Stimulated activated naive CD8-positive, alpha-beta T cell treated with anti-CD3 and anti-CD28 coated beads, Interleukin-15, amount 100 ng/mL, for 72 hours (primary cell): Measurements from ENCODE around the gene LGALSL.

Source experiments
- ATAC-seq: fragments of 150-1000 bp; cut with Tn5 transposase; 2 replicates; pipeline ENCODE4 v1.10.0; 2021; ENCODE audit warnings: mild to moderate bottlenecking, moderate library complexity
- DNase-seq, 2 donors: peaks; one replicate each; pipeline ENCODE4 v3.0.0; 2021 to 2022
- H3K27ac Mint-ChIP-seq, 2 donors: one replicate each; pipeline ENCODE4 v1.8.0; 2022; ENCODE audit warnings: mild to moderate bottlenecking in 2 of 2, mixed read lengths in 2 of 2, moderate library complexity in 2 of 2
- H3K27me3 Mint-ChIP-seq: one replicate; pipeline ENCODE4 v1.8.0; 2022; ENCODE audit warnings: mixed read lengths
- H3K4me1 Mint-ChIP-seq: one replicate; pipeline ENCODE4 v1.8.0; 2022; ENCODE audit warnings: mild to moderate bottlenecking, mixed read lengths
- H3K4me3 Mint-ChIP-seq, 2 donors: one replicate each; pipeline ENCODE4 v1.8.0; 2022; ENCODE audit warnings: mild to moderate bottlenecking in 2 of 2, mixed read lengths in 2 of 2, moderate library complexity in 1 of 2
- H3K9me3 Mint-ChIP-seq, 2 donors: one replicate each; pipeline ENCODE4 v1.8.0; 2022; ENCODE audit warnings: mixed read lengths in 2 of 2

Gene LGALSL

DNA sequence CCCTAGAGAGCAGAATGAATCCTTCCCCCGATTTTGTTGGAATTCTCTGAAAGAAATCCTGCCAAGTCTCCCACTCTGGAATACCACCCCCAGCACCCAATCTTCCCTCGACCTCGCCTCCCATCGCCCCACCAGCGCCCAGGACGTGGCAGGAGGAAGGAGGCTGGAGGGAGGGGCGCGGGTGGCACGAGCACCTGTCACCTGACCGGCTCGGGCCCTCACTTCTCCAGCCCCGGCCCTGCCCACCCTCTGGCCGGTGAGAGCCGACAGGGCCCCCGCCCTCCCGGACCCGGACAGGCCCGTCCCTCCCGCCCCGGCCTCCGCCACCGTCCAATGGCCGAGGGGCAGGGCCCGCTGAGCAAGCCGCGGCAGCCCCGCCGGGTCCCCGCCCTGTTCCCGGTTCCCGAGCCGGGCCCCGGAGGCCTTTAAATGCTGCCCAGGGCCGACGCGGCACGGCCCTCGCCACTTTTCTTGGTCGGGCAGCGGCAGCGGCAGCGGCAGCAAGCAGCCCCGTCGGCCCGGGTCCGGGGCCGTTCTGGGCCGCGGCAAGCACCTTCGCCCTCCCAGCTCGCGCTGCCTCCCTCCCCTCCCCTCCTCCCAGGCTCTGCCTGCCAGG lies at the start of gene LGALSL:
Gene LGALSL, plus strand, starts transcription at position 393 of the 616 bp plus-strand sequence. CDS start 384 bp downstream, outside the sequence.
- ATAC-seq (peak; percentile 84), DNase-seq (peak; percentile 55 to 58)
- H3K4me3 Mint-ChIP-seq, result peak within 1 kb of the TSS; percentile 79 to 85
- H3K9me3 Mint-ChIP-seq, result no peaks in the 10 kb centered on the region
- peak within 1 kb of the TSS in 1 of 2 donors; percentile 23 for H3K27ac Mint-ChIP-seq
- peaks cover 7% of the 10 kb centered on the region for H3K27me3 Mint-ChIP-seq
- peaks cover 17% of the 10 kb centered on the region for H3K4me1 Mint-ChIP-seq

DNA sequence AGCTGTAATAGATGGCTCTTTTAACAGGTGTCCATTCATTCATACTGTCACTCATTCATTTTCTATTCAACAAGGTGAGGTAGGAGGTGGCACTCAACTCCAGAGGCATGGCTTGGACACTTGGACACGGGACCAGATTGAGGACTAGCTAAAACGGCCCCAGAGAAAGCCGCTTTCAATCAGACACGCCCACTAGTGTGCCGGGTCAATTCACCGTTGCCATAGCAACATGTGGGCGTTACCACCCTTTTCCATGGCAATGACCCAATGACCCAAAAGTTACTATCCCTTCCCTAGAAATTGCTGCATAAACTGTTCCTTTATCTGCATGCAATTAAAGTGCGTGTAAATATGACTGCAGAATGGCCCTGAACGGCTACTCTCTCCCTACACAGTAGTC lies 49.2 kb upstream of the LGALSL start:
- H3K4me1 Mint-ChIP-seq, result no peaks in the 10 kb centered on the region
- H3K27ac Mint-ChIP-seq, result peak overlapping the region in 1 of 2 donors; percentile 70
- ATAC-seq (no peak), DNase-seq (no peak)
- peaks cover 7% of the 10 kb centered on the region for H3K27me3 Mint-ChIP-seq
- H3K9me3 Mint-ChIP-seq, result no peaks in the 10 kb centered on the region
- no peak overlapping the region for H3K4me3 Mint-ChIP-seq

DNA sequence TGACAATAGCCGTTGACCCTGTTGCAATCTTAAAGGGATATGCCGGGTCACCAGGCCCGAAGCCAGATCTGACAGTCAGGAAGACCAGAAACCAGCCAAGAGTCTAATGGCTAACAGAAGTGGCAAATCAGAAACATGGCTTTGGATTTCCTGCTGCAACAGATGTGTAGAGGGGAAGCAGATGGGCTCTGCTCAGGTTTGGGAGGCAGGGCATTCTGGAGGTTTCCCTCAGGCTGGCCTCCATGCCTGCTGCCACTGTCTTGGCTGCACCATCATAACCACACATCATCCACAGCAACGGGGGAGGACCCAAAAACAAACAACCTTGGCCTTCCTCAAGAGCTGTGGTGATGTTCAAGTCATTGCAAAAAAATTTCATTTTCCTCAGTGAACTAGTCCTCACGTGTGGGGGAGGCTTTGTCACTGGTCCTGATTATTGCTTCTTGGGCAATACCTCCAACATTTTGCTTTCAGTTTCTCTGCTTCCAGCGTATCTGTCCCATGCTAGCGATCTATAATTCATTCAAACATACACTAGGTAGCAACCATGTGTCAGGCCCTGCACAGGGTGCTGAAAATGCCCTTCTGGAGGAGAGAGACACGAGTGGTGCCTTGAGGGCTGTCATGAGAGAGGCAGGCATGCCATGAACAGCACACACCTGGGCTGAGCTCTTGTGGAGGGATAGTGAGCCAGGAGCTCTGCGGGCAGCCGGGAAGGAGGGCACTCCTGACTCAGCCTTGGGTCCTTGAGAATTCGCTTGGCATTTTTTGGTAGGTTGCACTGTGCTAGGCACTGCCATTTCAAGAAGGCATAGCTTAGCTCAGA lies 48.2 kb upstream of the LGALSL start:
- no peaks in the 10 kb centered on the region for H3K4me1 Mint-ChIP-seq
- no peak overlapping the region for H3K4me3 Mint-ChIP-seq
- ATAC-seq (no peak), DNase-seq (no peak)
- H3K9me3 Mint-ChIP-seq, result no peaks in the 10 kb centered on the region
- H3K27ac Mint-ChIP-seq, result no peak overlapping the region
- H3K27me3 Mint-ChIP-seq, result peaks cover 5% of the 10 kb centered on the region

DNA sequence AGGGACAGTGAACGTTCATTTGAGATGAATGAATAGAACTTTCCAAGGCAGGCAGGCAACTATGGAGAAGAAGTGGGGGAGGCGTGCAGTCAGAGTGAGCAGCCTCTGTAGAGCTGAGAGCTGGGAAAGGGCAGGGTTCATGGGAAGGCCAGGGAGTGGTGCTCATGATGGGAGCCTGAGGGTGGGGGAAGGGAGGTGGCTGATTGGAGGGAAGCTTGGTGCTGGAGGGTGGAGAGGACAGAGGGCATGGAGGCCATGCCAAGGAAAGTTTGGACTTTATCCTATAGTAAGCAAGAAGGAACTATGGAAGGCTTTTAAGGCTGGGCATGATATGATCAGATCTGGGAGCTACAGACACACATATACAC lies 47.6 kb upstream of the LGALSL start:
- DNase-seq (no peak), ATAC-seq (no peak)
- no peak overlapping the region for H3K4me3 Mint-ChIP-seq
- no peak overlapping the region for H3K27ac Mint-ChIP-seq
- H3K4me1 Mint-ChIP-seq, result no peaks in the 10 kb centered on the region
- H3K27me3 Mint-ChIP-seq, result no peaks in the 10 kb centered on the region
- H3K9me3 Mint-ChIP-seq, result no peaks in the 10 kb centered on the region

DNA sequence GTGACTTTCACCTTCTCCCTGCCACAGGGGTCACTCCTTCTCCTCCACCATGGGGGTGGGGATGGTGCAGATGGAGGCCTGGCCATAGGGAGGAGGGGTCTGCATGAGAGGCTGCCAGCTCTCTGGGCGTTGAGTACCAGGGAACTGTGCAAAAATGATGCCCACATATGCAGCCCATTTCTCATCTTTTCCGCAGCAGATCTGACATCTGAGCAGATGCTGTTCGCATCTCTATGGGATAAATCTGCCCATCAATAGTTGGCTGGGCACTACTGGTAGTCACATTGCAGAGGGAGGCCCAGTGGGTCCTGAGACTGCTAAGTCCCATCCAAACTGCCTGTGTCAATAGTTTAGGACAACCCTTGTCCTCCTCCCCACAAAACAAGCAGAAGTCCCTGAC lies 45.9 kb upstream of the LGALSL start:
- no peaks in the 10 kb centered on the region for H3K27me3 Mint-ChIP-seq
- H3K9me3 Mint-ChIP-seq, result no peaks in the 10 kb centered on the region

DNA sequence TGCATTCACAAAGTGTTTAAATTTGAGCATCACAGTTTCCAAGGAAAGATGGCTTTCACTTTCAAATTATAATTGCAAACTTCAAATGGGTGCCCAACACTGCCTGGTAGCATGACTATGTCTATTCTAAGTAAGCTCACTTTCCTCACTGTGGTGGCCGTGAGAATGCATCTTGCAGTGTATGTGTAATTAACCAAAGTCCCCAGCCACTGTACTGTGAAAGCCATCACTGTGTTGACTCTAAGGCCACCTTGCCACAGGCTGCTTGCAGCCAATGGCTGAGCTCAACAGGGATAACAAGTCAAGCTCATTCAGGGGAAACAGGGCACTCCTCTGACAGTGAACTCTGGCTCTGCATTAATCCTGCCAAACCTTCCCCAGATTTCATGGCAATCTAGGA lies 43.3 kb upstream of the LGALSL start:
- Mint-ChIP-seq H3K4me3 (no peak overlapping the region), H3K9me3 (no peaks in the 10 kb centered on the region), H3K27me3 (no peaks in the 10 kb centered on the region), H3K4me1 (no peaks in the 10 kb centered on the region), H3K27ac (no peak overlapping the region)
- no peak for DNase-seq
- ATAC-seq, result no peak

More for the DNA sequence above, 45.9 kb upstream of the LGALSL start:
- ATAC-seq, result no peak
- no peak for DNase-seq
- H3K4me3 Mint-ChIP-seq, result no peak overlapping the region
- H3K4me1 Mint-ChIP-seq, result no peaks in the 10 kb centered on the region
- no peak overlapping the region for H3K27ac Mint-ChIP-seq

DNA sequence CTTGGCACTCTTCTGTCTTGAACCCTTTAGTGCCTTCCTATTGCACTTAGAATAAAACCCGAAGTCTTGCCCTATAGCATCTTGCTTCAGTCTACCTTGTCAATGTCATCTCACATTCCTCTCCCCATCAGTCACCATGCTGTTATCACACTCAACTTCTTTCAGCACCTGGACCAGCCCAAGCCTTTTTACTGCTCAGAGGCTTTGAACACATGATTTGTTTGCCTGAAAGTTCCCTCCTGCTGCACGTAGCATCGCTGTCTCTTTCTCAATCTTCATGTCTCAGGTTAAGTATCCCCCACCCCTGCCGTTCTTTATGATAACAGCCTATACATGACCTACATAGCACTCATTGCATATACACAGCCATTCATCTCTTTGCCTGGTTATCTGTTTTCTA lies 41.3 kb upstream of the LGALSL start:
- ATAC-seq (no peak), DNase-seq (no peak)
- Mint-ChIP-seq H3K4me3 (no peak overlapping the region), H3K27ac (no peak overlapping the region), H3K4me1 (no peaks in the 10 kb centered on the region), H3K27me3 (no peaks in the 10 kb centered on the region), H3K9me3 (no peaks in the 10 kb centered on the region)

DNA sequence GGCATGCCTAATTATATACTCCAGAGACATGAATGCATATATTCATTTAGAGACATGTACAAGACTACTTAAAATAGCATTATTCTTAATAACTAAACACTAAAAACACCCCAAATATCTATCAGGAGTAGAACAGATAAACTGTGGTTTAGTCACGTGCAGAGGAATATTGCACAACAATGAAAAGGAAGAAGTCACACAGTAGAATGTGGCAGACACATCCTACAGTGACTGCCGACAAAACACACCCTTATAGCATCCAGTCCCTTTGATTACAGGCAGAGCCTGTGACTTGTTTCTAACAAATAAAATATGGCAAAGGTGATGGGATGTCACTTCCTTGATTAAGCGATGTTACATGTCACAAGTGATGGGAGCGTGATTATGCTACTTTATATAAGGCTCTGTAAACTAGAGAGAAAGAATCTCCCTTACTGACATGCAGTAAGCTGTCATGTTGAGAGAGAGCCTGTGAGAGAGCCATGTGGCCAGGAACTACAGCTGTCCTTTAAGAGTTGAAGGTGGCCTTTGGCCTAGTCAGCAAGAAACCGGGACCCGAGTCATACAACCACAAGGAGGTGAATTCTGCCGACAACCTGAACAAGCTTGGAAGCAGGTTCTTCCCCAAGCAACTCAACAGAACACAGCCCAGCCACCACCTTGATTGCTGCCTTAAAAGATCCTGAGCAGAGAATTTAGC lies 39.1 kb upstream of the LGALSL start:
- Mint-ChIP-seq H3K27me3 (no peaks in the 10 kb centered on the region), H3K4me1 (no peaks in the 10 kb centered on the region), H3K9me3 (no peaks in the 10 kb centered on the region), H3K27ac (no peak overlapping the region), H3K4me3 (no peak overlapping the region)
- no peak for ATAC-seq
- DNase-seq, result no peak

DNA sequence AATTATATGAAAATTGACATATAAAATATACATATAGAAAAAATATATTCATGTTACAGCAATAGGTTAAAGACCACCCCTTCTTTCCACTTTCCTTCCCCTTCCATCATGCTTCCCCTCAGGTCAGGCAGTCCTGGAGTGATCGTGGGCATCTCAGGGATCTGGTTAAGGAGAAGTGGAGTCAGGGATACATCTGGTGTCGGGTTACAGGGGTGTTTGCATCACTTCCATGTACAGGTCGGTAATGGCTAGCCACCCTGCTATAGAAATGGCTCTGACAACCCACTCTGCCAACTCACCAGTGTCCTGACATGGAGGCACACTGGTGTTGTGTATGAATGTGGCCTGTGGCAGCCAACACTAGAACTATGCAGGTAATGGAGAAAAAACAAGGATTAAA lies 36.3 kb upstream of the LGALSL start:
- H3K4me3 Mint-ChIP-seq, result no peak overlapping the region
- no peaks in the 10 kb centered on the region for H3K4me1 Mint-ChIP-seq
- DNase-seq (no peak), ATAC-seq (no peak)
- H3K9me3 Mint-ChIP-seq, result no peaks in the 10 kb centered on the region
- no peak overlapping the region for H3K27ac Mint-ChIP-seq
- no peaks in the 10 kb centered on the region for H3K27me3 Mint-ChIP-seq

DNA sequence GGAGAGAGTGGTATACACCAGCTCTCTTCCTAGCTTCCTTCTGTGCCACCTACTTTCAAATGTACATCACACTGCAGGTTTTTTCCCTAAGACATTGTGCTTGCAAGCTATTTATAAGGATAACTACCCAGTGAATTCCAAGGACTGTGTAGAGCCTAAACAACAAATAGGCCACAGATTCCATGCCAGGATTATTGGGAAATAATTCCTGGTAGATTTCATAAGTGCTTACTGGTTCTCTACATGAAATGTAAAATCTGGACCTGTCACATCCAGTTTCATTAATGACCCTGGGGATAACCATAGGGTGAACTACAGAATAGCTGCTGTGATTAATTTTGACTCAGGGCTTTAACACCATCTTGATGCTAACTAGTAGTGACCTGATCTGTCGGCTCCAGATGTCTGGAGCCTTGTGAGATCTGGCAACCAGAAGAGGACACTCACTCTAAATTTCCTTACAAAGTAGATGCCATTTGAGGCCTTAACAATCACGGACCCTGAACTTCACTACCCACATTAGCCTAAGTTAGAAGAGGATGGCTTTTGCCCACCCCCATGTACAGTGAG lies 34.3 kb upstream of the LGALSL start:
- DNase-seq (no peak), ATAC-seq (no peak)
- Mint-ChIP-seq H3K4me1 (no peaks in the 10 kb centered on the region), H3K4me3 (no peak overlapping the region), H3K9me3 (no peaks in the 10 kb centered on the region), H3K27ac (no peak overlapping the region), H3K27me3 (no peaks in the 10 kb centered on the region)

DNA sequence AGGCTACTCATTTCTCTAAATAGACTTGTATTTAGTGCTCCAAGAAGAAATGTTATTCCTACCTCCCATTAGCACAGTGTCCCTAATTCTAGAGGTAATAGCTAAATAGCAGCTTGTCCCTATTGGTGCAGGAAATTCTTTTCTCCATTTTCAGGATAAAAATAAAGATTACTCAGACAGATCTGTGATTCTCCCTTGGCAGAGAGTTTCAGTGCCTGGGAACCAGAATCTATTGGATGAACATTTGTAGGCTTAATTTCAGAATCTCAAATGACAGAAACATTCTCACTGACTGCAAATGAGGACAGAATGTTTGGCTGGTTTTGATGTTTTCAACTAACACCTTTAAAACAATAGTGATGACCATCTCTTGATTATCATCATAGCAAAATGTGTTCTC lies 33.3 kb upstream of the LGALSL start:
- H3K27ac Mint-ChIP-seq, result no peak overlapping the region
- no peak for DNase-seq
- H3K4me3 Mint-ChIP-seq, result no peak overlapping the region
- no peak for ATAC-seq
- H3K4me1 Mint-ChIP-seq, result no peaks in the 10 kb centered on the region
- no peaks in the 10 kb centered on the region for H3K9me3 Mint-ChIP-seq
- H3K27me3 Mint-ChIP-seq, result no peaks in the 10 kb centered on the region

DNA sequence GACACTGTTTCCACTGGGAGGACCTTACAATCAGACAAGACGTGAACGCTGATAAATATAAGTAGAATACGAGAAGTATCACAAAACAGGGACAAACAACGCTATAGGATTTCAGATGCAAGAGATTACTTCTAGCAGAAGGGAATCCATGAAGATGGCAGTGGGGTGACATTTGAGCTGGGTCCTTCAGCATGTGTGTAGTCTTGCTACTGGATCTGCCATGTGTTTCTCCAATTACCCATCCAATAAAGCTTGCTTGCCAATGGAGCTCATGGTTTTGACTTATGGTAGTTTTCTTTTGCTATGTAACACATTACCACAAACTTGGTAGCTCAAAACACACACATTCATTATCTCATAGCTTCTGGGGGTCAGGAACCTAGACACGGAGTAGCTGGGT lies 32.8 kb upstream of the LGALSL start:
- Mint-ChIP-seq H3K27ac (no peak overlapping the region), H3K9me3 (no peaks in the 10 kb centered on the region), H3K4me3 (no peak overlapping the region), H3K4me1 (no peaks in the 10 kb centered on the region), H3K27me3 (no peaks in the 10 kb centered on the region)
- ATAC-seq (no peak), DNase-seq (no peak)

DNA sequence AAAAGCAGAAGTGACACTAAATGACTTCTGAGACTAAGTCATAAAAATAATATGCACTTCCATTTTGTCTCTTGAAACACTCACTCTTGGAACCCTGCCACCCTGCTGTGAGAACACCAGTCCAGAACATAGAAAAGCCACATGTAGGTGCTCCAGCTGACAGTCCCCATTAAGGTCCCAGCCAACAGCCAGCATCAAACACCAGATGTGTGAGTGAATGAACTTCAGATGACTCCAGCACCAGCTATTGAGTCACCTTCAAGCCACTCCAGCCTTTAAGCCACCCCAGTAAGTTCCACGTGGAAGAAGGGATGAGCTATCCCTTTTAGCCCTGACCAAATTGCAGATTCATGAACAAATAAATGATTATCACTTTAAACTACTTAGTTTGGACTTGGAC lies 31.5 kb upstream of the LGALSL start:
- Mint-ChIP-seq H3K4me3 (no peak overlapping the region), H3K27ac (no peak overlapping the region), H3K9me3 (no peaks in the 10 kb centered on the region), H3K4me1 (no peaks in the 10 kb centered on the region), H3K27me3 (no peaks in the 10 kb centered on the region)
- ATAC-seq (no peak), DNase-seq (no peak)

DNA sequence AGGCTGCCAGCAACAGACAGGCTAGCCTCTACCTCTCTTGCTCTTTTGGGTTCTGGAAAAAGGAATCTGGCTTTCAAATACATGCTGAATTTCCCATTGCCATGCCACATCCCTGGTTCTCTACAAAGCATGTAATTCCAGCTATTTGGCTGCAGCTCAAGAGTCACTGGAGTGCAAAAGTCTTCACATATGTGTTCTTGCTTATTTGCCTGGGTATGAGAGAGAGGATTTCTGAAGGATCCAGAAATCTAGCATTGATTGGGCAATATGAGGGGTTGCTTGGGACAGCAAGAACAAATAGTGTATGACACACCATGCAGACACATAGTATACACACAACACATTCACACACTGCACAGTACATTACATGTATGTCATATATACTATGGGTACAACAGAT lies 30.7 kb upstream of the LGALSL start:
- Mint-ChIP-seq H3K4me3 (no peak overlapping the region), H3K9me3 (no peaks in the 10 kb centered on the region), H3K27me3 (no peaks in the 10 kb centered on the region), H3K27ac (no peak overlapping the region), H3K4me1 (no peaks in the 10 kb centered on the region)
- DNase-seq, result no peak
- ATAC-seq, result no peak

DNA sequence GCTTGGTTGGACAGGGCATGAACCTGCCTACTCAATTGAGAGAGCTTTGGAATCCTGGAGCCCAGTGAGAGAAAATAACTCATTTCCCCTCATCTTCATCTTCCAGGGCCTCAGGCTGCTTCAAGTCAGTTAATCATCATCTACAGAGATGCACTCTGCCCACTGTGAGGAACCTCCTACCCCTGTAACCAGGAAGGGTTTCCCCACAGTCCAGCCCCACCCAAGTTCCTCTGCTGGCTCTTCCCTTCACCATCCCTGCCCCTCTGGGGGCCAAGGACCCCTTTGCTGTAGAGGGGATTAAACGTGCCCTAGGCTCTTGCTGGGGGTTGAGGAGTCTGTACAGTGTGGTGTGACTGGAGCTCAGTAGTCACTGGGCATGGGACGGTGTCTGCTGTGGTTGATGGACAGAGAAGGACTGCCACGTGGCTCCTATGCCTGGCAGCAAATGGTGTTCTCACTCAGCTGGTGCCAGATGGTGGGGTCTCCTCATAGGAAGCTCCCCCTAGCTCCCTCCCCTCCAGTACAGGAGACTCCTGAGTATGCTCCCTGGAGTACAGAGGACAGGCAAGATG lies 29.5 kb upstream of the LGALSL start:
- H3K27me3 Mint-ChIP-seq, result peaks cover 5% of the 10 kb centered on the region
- H3K4me3 Mint-ChIP-seq, result no peak overlapping the region
- no peak for ATAC-seq
- peak overlapping the region in 1 of 2 donors; percentile 90 for H3K27ac Mint-ChIP-seq
- no peak for DNase-seq
- H3K9me3 Mint-ChIP-seq, result no peaks in the 10 kb centered on the region
- H3K4me1 Mint-ChIP-seq, result no peaks in the 10 kb centered on the region
